GM18499 (cell line): ENCODE data around the gene CTNNA1.
"Not testable (repeated sequence)": the region's sequence is repeated elsewhere in the genome, so short reads cannot be mapped to it uniquely, and the experiment has no call there.

Experiments used
- ATAC-seq: cut with Tn5 transposase; IDR thresholded peaks from one replicate; pipeline ENCODE4 v1.9.1; 2021; ENCODE audit warnings: moderate number of reproducible peaks; ENCODE audit not compliant: insufficient read depth, unreplicated experiment

Gene CTNNA1

DNA sequence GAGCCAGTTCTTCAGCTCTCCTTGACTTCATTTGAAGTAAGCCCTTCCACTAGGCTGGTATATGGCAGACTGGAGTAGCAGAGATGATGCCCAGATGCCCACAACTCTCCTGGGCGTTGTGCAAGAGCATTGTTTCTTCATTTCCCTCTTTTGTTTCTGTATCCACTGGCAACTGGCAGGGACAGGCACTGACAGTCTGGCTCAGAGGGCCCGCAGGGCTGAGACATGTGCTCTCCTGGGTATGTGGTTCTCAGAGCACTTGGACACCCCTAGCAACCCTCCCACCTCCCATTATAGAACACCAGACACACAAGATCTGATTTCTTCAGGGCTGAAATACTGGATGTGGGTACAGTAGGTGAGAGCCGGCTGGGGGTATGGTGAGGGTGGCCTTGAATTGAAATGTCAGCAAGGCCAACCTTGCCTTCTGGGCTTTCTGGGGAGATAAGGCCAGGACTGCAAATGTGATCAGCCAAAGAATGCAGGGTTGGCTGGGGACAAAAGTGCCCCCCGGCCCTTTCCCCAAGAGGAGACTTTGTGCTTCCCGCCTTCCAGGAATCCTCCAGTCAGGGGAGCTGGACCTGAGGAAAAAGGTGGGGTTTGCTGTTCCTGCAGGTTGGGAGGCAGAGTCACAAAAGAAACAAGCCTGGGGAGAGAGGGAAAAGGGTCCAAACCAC is 28.6 kb upstream of the CTNNA1 start:
- ATAC-seq, result no peak

- no peak for ATAC-seq
Observed at GRCh38 chr5:138725153-138725817, 27.9 kb upstream of the CTNNA1 start.

- ATAC-seq, result no peak
Observed at GRCh38 chr5:138725818-138726416, 27.3 kb upstream of the CTNNA1 start.

DNA sequence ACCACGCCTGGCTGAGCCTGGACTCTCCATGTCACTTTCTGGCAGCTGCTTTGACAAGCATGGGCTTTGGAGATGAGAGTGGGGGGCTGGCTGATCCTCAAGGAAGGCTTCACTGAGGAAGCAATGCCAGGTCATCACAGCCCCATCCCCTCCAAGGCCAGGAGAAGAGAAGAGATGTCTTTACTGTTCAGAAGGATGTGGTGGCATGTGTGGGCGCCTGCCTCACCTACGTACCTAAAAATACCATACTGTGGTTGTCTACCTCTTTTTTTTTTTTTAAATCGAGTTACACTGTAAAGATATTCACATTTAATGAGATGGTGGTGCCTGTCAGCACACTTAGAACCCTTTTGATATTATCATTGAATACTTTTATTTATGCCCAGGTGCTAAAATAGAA is 26.4 kb upstream of the CTNNA1 start:
- ATAC-seq, result no peak

DNA sequence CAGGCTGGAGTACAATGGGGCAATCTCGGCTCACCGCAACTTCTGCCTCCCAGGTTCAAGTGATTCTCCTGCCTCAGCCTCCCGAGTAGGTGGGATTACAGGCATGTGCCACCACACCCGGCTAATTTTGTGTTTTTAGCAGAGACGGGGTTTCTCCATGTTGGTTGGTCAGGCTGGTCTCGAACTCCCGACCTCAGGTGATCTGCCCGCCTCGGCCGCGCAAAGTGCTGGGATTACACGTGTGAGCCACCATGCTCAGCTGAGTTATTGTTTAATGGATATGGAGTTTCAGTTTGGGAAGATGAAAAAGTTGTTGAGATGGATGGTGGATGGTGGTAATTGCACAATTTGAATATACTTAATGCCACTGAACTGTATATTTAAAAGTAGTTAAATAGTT is 22.7 kb upstream of the CTNNA1 start:
- ATAC-seq, result not testable (repeated sequence)

GRCh38 chr5:138732466-138732865 is 20.8 kb upstream of the CTNNA1 start:
- ATAC-seq, result no peak

- ATAC-seq, result no peak
Observed at GRCh38 chr5:138732933-138733332, 20.3 kb upstream of the CTNNA1 start.

DNA sequence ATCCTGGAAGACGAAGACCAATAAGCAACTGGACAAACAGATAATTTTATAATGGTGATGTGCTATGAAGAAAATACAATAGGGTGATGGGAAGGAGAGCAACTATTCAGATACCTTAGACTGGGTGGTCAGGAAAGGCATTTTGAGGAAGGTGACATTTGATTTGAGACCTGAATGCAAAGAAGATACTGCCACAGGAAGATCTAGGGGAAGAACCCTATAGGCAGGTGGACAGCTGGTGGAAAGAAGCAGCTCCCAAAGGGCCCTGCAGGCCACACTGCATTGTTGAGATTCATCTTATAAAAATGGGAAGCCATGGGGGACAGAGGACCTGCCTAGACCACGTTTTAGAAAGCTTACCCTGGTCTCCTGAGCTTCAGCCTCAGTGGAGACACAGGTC is 19.7 kb upstream of the CTNNA1 start:
- ATAC-seq, result no peak

DNA sequence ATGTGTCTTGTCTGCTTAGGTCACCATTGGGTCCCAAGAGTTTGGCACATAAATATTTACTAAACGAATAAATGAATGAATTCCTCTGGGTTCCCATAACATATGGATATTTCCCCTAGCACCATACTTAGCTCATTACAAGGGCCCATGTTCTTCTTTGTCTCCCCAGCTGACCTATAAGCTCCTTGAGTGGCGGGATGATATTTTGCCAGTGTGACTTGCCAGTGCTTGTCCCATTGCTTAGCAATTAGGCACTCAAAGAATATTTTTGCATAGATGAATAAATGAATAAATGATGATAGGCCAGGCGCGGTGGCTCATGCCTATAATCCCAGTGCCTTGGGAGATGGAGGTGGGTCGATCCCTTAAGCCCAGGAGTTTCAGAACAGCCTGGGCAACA is 16.9 kb upstream of the CTNNA1 start:
- ATAC-seq, result no peak

DNA sequence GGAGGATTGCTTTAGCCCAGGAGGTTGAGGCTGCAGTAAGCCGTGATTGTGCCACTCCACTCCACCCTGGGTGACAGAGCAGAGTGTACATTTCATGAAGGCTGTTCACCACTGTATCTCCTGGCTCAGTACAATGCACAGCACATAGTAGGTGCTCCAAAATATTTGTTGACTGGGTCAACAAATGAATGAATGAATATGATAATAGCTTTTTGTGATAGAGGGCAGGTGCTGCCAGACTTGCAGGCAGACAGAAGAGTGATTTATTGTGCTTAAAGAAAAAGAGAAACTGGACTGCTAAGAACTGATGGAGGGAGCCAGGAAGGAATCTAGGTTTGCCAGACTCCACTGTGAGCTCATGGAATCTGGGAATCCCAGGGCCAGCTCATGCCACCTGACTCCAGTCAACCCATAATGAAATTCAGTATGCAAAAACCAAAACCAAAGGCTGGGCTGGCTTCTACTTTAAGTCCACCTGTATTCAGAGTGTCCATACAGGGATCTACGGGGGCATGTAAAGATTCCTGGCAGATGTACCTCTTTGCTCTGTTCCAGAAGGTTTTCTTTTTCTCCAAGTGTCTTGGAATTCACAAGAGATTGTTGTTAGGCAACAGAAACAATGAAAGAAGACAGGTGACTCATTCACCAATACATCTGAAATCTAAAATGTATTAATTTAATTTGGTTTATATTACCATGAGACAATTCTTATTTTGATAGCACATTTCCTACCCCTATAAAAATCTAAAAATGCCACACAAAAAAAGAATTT is 15.5 kb upstream of the CTNNA1 start:
- ATAC-seq, result no peak

GRCh38 chr5:138738399-138738798 is 14.8 kb upstream of the CTNNA1 start:
- no peak for ATAC-seq

DNA sequence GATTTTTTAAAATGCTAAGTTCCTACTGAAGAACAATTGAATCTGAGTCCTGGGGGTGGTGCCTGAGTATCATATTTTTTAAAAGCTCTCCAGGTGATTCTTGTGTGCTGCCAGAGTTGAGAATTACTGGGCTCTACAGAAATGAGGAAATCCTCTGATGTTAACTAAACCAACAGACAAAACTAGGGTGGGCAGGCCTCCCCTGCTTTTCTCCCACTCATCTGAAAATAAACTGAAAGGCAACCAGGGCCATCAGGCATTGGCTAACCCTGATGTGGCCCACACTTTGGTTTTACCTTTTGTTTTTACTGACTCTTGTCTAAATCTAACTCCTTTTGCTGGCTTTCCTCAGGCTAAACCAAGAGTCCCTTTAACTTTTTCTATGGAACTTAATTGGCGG is 13.3 kb upstream of the CTNNA1 start:
- no peak for ATAC-seq

DNA sequence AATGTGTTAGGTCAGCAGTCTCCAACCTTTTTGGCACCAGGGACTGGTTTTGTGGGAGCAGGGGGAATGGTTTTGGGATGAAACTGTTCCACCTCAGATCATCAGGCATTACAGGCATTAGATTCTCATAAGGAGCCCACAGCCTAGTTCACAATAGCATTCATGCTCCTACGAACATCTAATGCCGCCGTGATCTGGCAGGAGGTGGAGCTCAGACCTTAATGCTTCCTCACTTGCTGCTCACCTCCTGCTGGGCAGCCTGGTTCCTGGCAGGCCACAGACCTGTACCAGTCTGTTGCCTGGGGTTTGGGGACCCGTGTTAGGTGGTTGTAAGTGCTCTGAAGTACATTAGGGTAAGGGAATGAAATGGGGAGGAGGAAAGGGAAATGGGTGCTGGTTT is 9.7 kb upstream of the CTNNA1 start:
- ATAC-seq, result no peak

DNA sequence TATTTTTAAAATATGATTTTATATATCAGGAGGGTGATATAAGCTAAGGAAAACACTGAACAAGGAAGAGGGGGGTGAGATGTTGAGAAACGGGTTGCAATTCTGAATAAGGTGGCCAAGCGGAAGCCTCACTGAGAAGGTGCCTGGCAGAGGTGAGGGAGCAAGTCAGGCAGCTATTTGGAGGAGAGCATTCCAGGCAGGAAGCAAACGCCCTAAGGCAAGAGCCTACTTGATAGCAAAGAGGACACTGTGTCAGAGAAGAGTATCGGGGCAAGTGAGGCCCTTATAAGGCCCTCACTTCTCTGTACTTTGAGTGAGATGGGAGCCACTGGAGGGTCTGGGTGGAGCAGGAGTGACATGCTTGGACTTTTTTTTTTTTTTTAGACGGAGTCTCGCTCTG is 8.0 kb upstream of the CTNNA1 start:
- no peak for ATAC-seq

DNA sequence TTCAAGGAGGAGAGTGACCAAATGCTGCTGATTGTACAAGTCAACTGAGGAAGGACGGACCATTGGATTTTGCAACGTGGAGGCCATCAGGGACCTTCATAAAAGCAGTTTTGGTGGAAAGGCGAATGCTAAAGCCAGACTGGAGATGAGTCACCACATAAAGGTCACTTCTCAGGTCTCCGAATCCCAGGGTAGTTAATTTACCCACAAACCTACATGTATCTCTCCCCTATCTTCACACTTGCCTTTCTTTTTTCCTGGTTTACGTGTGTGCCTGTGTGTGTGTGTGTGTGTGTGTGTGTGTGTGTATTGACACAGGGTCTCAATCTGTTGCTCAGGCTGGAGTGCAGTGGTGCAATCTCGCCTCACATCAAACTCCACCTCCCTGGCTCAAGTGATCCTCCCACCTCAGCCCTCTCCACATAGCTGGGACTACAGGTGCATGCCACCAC is 4.6 kb upstream of the CTNNA1 start:
- no peak for ATAC-seq

- not testable (repeated sequence) for ATAC-seq
Observed at GRCh38 chr5:138751344-138751743, 1.9 kb upstream of the CTNNA1 start.

DNA sequence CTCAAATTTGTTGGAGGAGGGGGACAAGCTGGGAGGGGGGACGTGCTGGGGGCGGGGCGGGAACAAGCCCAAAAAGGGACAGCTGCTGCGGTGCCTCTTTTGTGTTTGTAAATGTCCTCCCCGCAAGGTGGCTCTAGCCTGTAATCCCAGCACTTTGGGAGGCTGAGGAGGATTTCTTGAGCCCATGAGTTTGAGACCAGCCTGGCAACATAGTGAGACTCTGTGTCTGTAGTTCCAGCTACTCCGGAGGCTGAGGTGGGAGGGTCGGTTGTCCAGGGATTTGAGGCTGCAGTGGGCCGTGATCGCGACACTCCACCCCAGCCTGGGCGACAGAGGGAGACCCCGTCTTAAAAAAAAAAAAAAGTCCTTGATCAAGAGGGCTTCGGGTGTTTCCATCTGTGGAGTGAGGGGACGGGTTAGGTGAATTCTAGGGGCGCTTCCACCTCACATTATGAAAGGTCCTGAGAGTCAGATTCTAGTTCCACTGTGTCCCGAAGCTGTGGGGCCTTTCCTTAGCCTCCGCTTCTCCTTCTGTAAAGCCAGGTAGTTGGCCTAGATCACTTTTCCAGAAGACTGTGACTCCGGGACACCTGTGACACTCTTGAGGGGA is 779 bp upstream of the CTNNA1 start:
- no peak for ATAC-seq

- no peak for ATAC-seq
Observed at GRCh38 chr5:138753794-138754698, 821 bp downstream of the CTNNA1 start.

GRCh38 chr5:138754699-138755057 is 1.5 kb downstream of the CTNNA1 start:
- ATAC-seq, result no peak
